ENCODE results near the gene COG3. TPM values are rescaled to one million over a fixed set of nuclear protein-coding genes. Genes with fewer than 3 reads are reported as not detected.
A peak's percentile ranks its signal among the peaks of the same experiment; 100 is the strongest.

COG3 gene
- total and polyA plus RNA-seq, 12 donors = 21.9 to 70.1 (median 34.0) TPM

DNA sequence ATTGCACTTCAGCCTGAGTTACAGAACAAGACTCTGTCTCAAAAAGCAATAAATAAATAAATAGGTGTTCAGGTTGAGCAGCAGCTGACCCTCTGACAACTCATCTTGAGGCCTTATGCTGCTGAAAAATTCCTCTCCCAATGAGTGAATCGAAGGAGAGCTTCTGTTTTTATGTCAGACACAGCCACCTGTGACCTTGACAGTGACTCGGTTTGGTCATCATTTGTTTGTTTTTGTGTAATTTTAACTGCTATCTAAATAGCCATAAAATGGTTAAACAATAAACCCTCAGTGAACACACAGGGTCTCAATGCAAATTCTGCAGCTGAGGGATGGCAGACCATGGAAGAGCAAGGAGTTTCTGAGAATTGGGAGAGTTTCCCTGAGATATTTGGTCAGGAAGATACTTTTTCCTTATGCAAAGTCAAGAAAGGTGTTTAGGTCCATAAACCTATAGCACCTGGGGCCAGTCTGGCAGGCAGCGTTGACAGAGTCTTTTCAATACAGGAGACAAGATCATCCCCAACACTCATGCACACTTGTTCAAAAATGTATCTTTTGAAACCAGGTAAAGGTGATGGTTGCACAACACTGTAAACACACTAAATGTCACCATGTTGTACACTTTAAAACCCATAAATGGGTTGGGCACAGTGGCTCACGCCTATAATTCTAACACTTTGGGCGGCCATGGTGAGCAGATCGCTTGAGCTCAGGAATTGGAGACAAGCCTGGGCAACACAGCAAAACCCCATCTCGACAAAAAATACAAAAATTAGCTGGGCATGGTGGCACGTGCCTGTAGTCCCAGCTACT, 30.0 kb upstream of the COG3 start:
- DNase-seq = peak in 1 of 7 donors; percentile 35
- H3K4me3 ChIP-seq = no peak overlapping the region
- H3K27me3 ChIP-seq = no peaks in the 10 kb centered on the region
- H3K27ac ChIP-seq = no peak overlapping the region
- TF ChIP-seq POLR2A (IDR thresholded peaks at IDR 0.05) = no peak
- TF ChIP-seq, protein P1, sequence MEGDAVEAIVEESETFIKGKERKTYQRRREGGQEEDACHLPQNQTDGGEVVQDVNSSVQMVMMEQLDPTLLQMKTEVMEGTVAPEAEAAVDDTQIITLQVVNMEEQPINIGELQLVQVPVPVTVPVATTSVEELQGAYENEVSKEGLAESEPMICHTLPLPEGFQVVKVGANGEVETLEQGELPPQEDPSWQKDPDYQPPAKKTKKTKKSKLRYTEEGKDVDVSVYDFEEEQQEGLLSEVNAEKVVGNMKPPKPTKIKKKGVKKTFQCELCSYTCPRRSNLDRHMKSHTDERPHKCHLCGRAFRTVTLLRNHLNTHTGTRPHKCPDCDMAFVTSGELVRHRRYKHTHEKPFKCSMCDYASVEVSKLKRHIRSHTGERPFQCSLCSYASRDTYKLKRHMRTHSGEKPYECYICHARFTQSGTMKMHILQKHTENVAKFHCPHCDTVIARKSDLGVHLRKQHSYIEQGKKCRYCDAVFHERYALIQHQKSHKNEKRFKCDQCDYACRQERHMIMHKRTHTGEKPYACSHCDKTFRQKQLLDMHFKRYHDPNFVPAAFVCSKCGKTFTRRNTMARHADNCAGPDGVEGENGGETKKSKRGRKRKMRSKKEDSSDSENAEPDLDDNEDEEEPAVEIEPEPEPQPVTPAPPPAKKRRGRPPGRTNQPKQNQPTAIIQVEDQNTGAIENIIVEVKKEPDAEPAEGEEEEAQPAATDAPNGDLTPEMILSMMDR (IDR thresholded peaks at IDR 0.05) = no peak
- intact Hi-C loops (cut with DNase I) = no loop called here
- 77 to 83% (median 81%) methylated on average over 8 of the region's 8 CpGs for WGBS, 4 donors
- no peaks in the 10 kb centered on the region for H3K9me3 ChIP-seq (replicated peaks in 1 of 3)
- H3K4me1 ChIP-seq (replicated peaks in 1 of 2) = peaks cover 4 to 8% of the 10 kb centered on the region in 2 donors
- H3K36me3 ChIP-seq (replicated peaks in 1 of 2) = no peaks in the 10 kb centered on the region

DNA sequence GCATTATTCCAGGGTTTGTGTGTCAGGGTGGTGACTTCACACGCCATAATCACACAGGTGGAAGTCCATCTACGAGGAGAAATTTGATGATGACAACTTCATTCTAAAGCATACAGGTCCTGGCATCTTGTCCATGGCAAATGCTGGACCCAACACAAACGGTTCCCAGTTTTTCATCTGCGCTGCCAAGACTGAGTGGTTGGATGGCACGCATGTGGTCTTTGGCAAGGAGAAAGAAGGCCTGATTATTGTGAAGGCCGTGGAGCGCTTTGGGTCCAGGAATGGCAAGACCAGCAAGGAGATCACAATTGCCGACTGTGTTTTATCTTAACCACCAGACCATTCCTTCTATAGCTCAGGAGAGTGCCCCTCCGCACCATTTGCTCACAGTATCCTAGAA, 28.4 kb upstream of the COG3 start:
- 83 to 92% (median 89%) methylated on average over 6 to 9 of the region's 9 CpGs for WGBS, 4 donors
- H3K4me1 ChIP-seq (replicated peaks in 1 of 2) = peaks cover 18 to 24% of the 10 kb centered on the region in 2 donors
- no peaks in the 10 kb centered on the region for H3K36me3 ChIP-seq (replicated peaks in 1 of 2)
- no peak overlapping the region for H3K27ac ChIP-seq
- H3K9me3 ChIP-seq (replicated peaks in 1 of 3) = no peaks in the 10 kb centered on the region
- DNase-seq = no peak
- H3K4me3 ChIP-seq = no peak overlapping the region
- H3K27me3 ChIP-seq = no peaks in the 10 kb centered on the region
- no peak for TF ChIP-seq POLR2A (IDR thresholded peaks at IDR 0.05)
- TF ChIP-seq, protein P1 (IDR thresholded peaks at IDR 0.05) = no peak
- intact Hi-C loops (cut with DNase I) = no loop called here

DNA sequence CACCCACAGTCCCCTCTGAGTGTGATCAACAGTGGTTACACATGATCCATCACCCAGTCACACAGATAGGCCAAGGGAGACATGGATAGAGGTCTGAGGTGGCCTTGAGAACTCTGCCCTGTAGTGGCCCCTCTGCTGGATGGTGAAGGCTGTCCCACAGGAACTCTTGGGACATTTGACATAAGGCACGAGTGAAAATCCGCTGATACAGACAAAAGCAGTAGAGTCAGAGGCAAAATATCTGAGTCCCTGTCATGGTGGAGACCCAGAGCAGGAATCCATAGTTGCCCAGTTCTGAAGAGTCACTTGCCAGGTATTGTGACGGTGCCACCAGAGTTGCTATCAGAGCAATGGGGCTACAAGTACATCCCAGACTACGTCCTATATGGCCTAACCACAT, 27.8 kb upstream of the COG3 start:
- H3K27me3 ChIP-seq = no peaks in the 10 kb centered on the region
- no peaks in the 10 kb centered on the region for H3K36me3 ChIP-seq (replicated peaks in 1 of 2)
- TF ChIP-seq POLR2A (IDR thresholded peaks at IDR 0.05) = no peak
- TF ChIP-seq, protein P1 (IDR thresholded peaks at IDR 0.05) = no peak
- H3K4me1 ChIP-seq (replicated peaks in 1 of 2) = peaks cover 24 to 30% of the 10 kb centered on the region in 2 donors
- H3K27ac ChIP-seq = no peak overlapping the region
- DNase-seq = no peak
- intact Hi-C loops (cut with DNase I) = no loop called here
- H3K4me3 ChIP-seq = no peak overlapping the region
- WGBS, 4 donors = 86 to 92% (median 88%) methylated on average over 4 of the region's 4 CpGs
- no peaks in the 10 kb centered on the region for H3K9me3 ChIP-seq (replicated peaks in 1 of 3)

DNA sequence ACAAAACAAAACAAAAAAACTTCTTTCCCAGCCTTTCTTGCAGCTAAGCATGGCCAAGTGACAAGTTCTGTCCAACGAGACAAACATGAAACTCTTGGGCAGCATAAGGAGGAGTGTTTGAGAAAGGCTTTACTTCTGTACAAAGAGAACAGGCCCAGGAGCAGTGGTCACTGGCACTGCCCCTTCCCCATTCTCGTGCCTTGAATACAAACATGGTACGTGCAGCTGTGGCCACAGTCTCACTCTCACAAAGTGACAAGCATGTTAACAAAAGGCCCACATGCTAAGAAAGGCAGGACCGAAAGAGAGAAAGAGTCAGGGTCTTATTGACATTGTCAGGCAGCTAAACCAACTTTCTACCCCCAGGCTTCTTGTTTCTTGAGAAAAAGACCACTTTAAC, 26.8 kb upstream of the COG3 start:
- no peak for TF ChIP-seq POLR2A (IDR thresholded peaks at IDR 0.05)
- TF ChIP-seq, protein P1 (IDR thresholded peaks at IDR 0.05) = no peak
- Histone ChIP-seq H3K4me1 (replicated peaks in 1 of 2) (peaks cover 26 to 31% of the 10 kb centered on the region in 2 donors), H3K9me3 (replicated peaks in 1 of 3) (no peaks in the 10 kb centered on the region), H3K27ac (no peak overlapping the region), H3K36me3 (replicated peaks in 1 of 2) (no peaks in the 10 kb centered on the region), H3K4me3 (no peak overlapping the region), H3K27me3 (no peaks in the 10 kb centered on the region)
- intact Hi-C loops (cut with DNase I) = no loop called here
- 81 to 90% (median 85%) methylated on average over 4 of the region's 4 CpGs for WGBS, 4 donors
- DNase-seq = no peak
